Stimulated activated CD8-positive, alpha-beta memory T cell treated with anti-CD3 and anti-CD28 coated beads, Interleukin-7, amount 100 ng/mL, for 24 hours (primary cell): ENCODE data around the gene RNF223.

ENCODE experiments used
- DNase-seq: peaks from one replicate; pipeline ENCODE4 v3.0.0-alpha.2; 2020; ENCODE audit warnings: low read depth

Gene RNF223

GRCh38 chr1:1026599-1027413 is 47.3 kb downstream of the RNF223 start:
- no peak for DNase-seq

GRCh38 chr1:1025730-1026129 is 48.4 kb downstream of the RNF223 start:
- no peak for DNase-seq

GRCh38 chr1:1024771-1025699 is 49.1 kb downstream of the RNF223 start:
- no peak for DNase-seq

GRCh38 chr1:1024149-1024770 is 49.8 kb downstream of the RNF223 start:
- no peak for DNase-seq

GRCh38 chr1:1023700-1024099 is 50.4 kb downstream of the RNF223 start:
- no peak for DNase-seq

- no peak for DNase-seq
Observed at GRCh38 chr1:1022302-1023009, 51.6 kb downstream of the RNF223 start.

GRCh38 chr1:1021920-1022259 is 52.2 kb downstream of the RNF223 start:
- no peak for DNase-seq

- DNase-seq: no peak
Observed at GRCh38 chr1:1021010-1021919, 52.8 kb downstream of the RNF223 start.
